Smooth muscle cell (in vitro differentiated cells): ENCODE measurements around the gene MMADHC. TPM values are rescaled to one million over a fixed set of nuclear protein-coding genes. Genes with fewer than 3 reads are reported as not detected.

Source experiments
- DNase-seq: peaks from one replicate; lab custom pipeline; 2025; ENCODE audit not compliant: unreplicated experiment; lab: John Stamatoyannopoulos, UW
- H2AFZ ChIP-seq: fragments of 200-600 bp; sonication (generic); 2 replicates; pipeline ENCODE4 v1.6.0; 2016; ENCODE audit warnings: antibody characterized with exemption, low read depth, mild to moderate bottlenecking
- H3F3A ChIP-seq: fragments of 200-600 bp; sonication (generic); 2 replicates; pipeline ENCODE4 v1.6.0; 2017; ENCODE audit warnings: antibody characterized with exemption, low read depth
- H3K27ac ChIP-seq: fragments of 200-600 bp; sonication (generic); 2 replicates; pipeline ENCODE4 v1.5.1; 2016; ENCODE audit warnings: low read depth, mild to moderate bottlenecking
- H3K27me3 ChIP-seq: fragments of 200-600 bp; sonication (generic); 2 replicates; pipeline ENCODE4 v1.6.1; 2016; ENCODE audit warnings: low read depth, mild to moderate bottlenecking
- H3K36me3 ChIP-seq: fragments of 200-600 bp; sonication (generic); 2 replicates; pipeline ENCODE4 v1.5.1; 2016; ENCODE audit warnings: low read depth
- H3K4me1 ChIP-seq: fragments of 200-600 bp; sonication (generic); 2 replicates; pipeline ENCODE4 v1.5.1; 2016; ENCODE audit warnings: low read depth
- H3K4me2 ChIP-seq: fragments of 200-600 bp; sonication (generic); 2 replicates; pipeline ENCODE4 v1.6.0; 2016; ENCODE audit warnings: mild to moderate bottlenecking
- H3K4me3 ChIP-seq: fragments of 200-600 bp; sonication (generic); 2 replicates; pipeline ENCODE4 v1.5.1; 2016; ENCODE audit warnings: mild to moderate bottlenecking
- H3K79me2 ChIP-seq: fragments of 200-600 bp; sonication (generic); 2 replicates; pipeline ENCODE4 v1.6.0; 2016; ENCODE audit warnings: low read depth, mild to moderate bottlenecking
- H3K9ac ChIP-seq: fragments of 200-600 bp; sonication (generic); 2 replicates; pipeline ENCODE4 v1.6.0; 2016; ENCODE audit warnings: low read depth
- H3K9me3 ChIP-seq: fragments of 200-600 bp; sonication (generic); replicated peaks from 2 replicates; pipeline ENCODE4 v1.5.1; 2016; ENCODE audit warnings: low read depth
- H4K20me1 ChIP-seq: fragments of 200-600 bp; sonication (generic); 2 replicates; pipeline ENCODE4 v1.6.0; 2016; ENCODE audit warnings: low read depth
- CTCF ChIP-seq: fragments of 200-600 bp; sonication (generic); IDR thresholded peaks from 2 replicates; pipeline ENCODE4 v1.5.1; 2017; ENCODE audit warnings: borderline replicate concordance, mild to moderate bottlenecking, antibody characterized with exemption; ENCODE audit not compliant: insufficient read depth, poor library complexity, severe bottlenecking
- WGBS: methylation state at CpG from one replicate; pipeline ENCODE4 v1.1.7; 2016; ENCODE audit warnings: low lambda C conversion rate; 5-methylcytosine and 5-hydroxymethylcytosine counted together
- polyA plus RNA-seq: library from polyadenylated mRNA; unstranded; fragments of >200 nt; fragmentation: Nextera tagmentation; extraction: Ambion mirVana; gene quantifications from 2 replicates; pipeline ENCODE4 v1.2.1, GENCODE V29; 2016
- small RNA-seq: library from RNA; depleted of rRNA; stranded (forward); fragments of <200 nt; gene quantifications from one replicate; pipeline ENCODE3, GENCODE V24; 2014
- total RNA-seq: library from RNA; depleted of rRNA; stranded (reverse); fragments of >200 nt; gene quantifications from 2 replicates; pipeline ENCODE4 v1.2.3, GENCODE V29; 2014

The MMADHC gene
- total and polyA plus RNA-seq, 2 experiments from 2014 or later, result 141 to 188 TPM

- 73% methylated on average over 7 of the region's 7 CpGs for WGBS
- H3K27ac ChIP-seq, result no peak overlapping the region
- H3F3A ChIP-seq, result no peaks in the 10 kb centered on the region
- H3K4me3 ChIP-seq, result no peak overlapping the region
- no peaks in the 10 kb centered on the region for H4K20me1 ChIP-seq
- H2AFZ ChIP-seq, result peak overlapping the region; percentile 21
- H3K4me1 ChIP-seq, result peaks cover 8% of the 10 kb centered on the region
- no peak overlapping the region for H3K4me2 ChIP-seq
- no peaks in the 10 kb centered on the region for H3K36me3 ChIP-seq
- H3K9me3 ChIP-seq, result no peaks in the 10 kb centered on the region
- H3K27me3 ChIP-seq, result no peaks in the 10 kb centered on the region
- H3K9ac ChIP-seq, result no peak overlapping the region
- H3K79me2 ChIP-seq, result no peaks in the 10 kb centered on the region
- DNase-seq, result no peak
- TF ChIP-seq CTCF, result no peak
Observed at GRCh38 chr2:149527998-149528755, 59.4 kb downstream of the MMADHC start.

GRCh38 chr2:149526689-149527088, 60.9 kb downstream of the MMADHC start:
- H2AFZ ChIP-seq, result no peak overlapping the region
- H3K4me1 ChIP-seq, result peaks cover 8% of the 10 kb centered on the region
- H4K20me1 ChIP-seq, result no peaks in the 10 kb centered on the region
- no peak overlapping the region for H3K4me3 ChIP-seq
- WGBS, result 82% methylated on average over 2 of the region's 2 CpGs
- H3K79me2 ChIP-seq, result no peaks in the 10 kb centered on the region
- H3F3A ChIP-seq, result no peaks in the 10 kb centered on the region
- H3K36me3 ChIP-seq, result no peaks in the 10 kb centered on the region
- TF ChIP-seq CTCF, result no peak
- H3K27me3 ChIP-seq, result no peaks in the 10 kb centered on the region
- no peak for DNase-seq
- H3K4me2 ChIP-seq, result no peak overlapping the region
- no peaks in the 10 kb centered on the region for H3K9me3 ChIP-seq
- H3K9ac ChIP-seq, result no peak overlapping the region
- no peak overlapping the region for H3K27ac ChIP-seq

DNA sequence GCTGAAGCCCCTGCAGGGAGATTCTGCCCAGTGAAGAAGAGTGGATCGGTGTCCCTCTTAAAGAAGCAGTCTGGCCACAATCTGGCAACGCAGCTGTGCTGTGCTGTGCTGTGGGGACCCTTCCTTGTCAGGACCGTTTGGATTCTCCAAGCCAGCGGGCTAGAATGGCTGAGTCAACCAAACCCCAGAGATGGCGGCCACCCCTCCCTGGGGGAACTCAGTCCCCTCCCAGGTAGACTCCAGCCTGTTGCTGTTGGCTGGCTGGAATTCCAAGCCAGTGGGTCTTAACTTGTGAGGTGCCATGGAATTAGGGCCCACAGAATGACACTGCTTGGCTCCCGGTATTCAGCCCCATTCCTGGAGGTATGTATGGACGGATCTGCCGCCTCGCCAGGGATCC, 62.3 kb downstream of the MMADHC start:
- no peak overlapping the region for H3K4me2 ChIP-seq
- no peaks in the 10 kb centered on the region for H3K27me3 ChIP-seq
- TF ChIP-seq CTCF, result no peak
- no peak overlapping the region for H3K27ac ChIP-seq
- H3K4me3 ChIP-seq, result no peak overlapping the region
- no peak for DNase-seq
- no peaks in the 10 kb centered on the region for H3K79me2 ChIP-seq
- H4K20me1 ChIP-seq, result no peaks in the 10 kb centered on the region
- no peaks in the 10 kb centered on the region for H3K9me3 ChIP-seq
- H3F3A ChIP-seq, result no peaks in the 10 kb centered on the region
- 95% methylated on average over 9 of the region's 9 CpGs for WGBS
- no peak overlapping the region for H2AFZ ChIP-seq
- H3K4me1 ChIP-seq, result peaks cover 8% of the 10 kb centered on the region
- no peaks in the 10 kb centered on the region for H3K36me3 ChIP-seq
- no peak overlapping the region for H3K9ac ChIP-seq

Small RNAs within 50 kb of the gene (small RNA-seq; reads per million reads assigned to genes)
- gene RNU6-601P, result not detected
